HL-60/S4 (cell line): ENCODE results near the gene PCBP3.

Experiments used
- in situ Hi-C: fragments of 300-500 bp; cut with MboI; formaldehyde crosslinking; loops from 2 replicates; pipeline ENCODE4 v1.14.3; 2022; ENCODE audit warnings: low sequenced_read_pairs

PCBP3 gene

GRCh38 chr21:45899317-45900033, 255.9 kb downstream of the PCBP3 start:
- in situ Hi-C loops: no loop called here

DNA sequence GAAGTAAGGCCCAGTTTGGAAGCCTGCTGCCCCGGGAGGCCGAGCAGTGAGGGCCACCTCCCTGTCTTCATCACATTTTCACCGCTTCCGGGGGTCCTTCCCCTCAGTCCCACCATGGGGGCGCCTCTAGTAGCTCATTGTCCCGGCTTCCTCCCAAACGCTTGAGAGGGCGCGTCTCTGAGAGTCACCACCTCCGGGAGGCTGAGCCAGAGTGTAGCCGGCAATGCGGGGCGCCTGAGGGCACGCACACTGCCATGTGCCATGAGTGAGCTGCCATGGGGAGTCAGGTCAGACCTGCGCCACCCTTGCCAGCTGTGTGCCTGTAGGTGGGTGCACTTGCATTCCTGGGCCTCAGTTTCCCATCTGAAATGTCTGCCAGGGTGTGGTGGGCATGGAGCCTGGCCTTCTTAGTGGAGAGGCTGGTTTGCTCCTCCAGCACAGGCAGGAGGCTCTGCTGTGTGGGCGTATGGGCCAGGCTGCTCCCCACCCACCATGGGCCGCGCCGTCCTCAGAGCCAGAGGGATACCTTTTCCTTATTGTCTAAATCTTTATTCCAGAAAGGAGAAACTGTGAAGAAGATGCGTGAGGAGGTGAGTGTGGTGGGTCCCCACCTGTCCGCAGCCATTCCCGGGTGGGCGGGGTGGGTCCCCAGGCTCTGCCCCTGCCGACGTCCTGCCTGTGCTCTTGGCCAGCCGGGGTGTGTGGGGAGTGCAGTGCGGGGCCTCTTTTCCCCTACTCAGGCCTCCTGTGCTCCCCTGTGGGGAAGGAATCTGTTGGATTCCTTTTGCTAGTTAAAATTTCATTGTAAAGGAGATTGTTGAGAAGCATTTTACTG, 256.7 kb downstream of the PCBP3 start:
- in situ Hi-C loops: no loop called here

DNA sequence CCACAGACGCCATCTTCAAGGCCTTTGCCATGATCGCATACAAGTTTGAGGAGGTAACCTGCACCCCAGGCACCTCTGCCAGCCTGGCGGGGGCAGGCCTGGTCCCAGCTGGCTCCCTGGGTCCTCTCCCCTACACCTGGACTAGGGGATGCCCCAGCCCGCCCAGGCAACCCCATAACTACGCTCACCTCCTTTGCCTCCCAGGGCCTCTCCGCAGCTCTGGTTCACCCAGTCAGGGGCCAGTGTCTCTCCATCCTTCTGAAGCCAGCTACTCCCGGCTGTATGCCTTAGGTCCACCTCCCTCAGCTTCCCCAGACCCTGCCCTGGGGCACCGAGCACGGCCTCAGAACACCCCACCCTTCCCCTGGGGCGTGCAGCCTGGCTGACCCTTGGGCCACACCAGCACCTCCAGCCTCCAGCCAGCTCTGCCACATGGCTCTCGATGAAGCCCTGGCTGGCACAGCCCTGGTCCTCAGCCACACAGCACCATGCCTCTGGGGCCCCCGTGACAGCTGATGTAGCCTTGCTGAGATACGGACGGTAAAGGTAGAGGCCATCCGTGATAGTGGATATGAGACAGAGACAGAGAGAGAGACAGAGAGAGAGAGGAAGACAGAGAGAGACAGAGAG, 257.7 kb downstream of the PCBP3 start:
- in situ Hi-C loops: no loop called here

DNA sequence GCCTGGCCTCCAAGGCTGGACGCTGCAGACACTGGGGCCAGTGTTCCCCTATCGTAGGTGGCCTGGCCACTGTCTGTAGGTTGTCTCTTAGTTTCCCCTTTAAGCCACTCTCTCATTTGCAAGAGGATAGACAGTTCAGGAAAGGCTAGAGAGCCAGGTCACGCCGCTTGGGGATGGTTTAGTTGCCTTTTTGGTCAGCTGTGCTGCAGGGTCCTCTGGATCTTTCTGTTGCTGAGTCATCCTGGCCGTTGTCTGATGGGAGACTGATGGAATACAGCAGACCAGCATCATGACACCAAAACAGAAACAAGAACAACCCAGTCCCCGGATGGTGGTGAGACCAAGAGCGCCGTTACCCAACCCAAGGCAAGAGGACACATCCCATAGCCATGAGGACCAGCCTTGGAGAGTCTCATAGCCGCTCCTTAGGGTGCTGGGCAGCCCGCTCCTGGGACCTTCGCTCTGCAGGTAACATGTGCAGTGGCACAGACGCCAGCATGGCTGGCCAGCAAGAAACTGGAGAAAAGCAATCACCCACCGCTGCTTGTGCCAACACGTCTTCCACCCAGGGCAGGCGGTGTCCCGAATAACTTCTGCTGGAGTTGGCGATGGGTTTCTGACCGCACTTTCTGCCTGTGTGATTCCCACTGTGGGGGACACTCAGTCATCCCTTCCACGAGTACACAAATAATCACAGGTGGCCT, 258.9 kb downstream of the PCBP3 start:
- in situ Hi-C loops: no loop called here

DNA sequence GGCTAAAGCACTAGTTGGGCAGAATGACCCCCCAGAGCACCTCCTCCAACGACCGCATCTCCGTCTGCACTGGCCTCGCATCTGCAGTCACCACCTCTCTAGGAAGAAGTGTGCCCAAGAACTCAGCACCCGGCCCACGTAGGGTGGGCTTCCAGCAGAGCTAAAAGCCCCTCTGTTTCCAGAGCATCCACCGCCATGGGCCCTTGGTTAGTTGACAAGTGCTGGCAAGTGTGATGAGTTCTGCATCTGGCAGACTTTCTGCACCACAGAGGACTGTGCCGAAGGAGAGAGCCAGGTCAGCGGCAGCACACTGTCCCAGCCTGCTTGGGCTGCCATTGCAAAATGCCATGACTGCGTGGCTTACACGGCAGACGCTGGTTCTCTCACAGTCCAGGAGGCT, 261.7 kb downstream of the PCBP3 start:
- in situ Hi-C loops: no loop called here

DNA sequence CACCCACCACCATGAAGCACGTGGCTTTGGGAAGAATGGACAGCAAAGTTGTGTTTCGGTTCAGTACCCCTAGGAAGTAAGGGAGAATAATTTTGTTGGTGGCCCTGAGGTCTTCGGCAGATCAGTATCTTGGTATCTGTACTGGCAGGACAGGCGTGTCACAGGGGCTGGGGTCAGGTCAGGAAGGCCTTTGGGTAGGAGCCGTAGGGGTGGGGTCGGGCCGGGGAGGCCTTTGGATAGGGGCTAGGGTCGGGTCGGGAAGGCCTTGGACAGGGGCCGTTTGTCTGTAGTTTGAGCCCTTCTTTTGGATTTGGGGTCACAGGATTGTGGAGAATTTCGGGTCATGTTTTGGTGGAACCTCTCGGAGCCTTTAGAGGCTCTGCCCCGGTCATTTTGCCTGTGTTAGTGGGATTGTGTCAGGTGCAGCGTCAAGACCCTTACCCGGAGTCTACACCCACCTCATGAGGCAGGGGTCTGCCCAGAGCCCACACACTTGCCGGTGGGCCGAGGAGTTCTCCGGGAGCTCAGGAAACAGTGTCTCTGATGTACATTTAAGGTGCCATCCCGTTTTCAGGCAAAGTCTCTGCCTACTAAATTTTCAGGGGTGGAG, 262.8 kb downstream of the PCBP3 start:
- in situ Hi-C loops: no loop called here

GRCh38 chr21:45906859-45907258, 263.3 kb downstream of the PCBP3 start:
- in situ Hi-C loops: no loop called here

GRCh38 chr21:45908536-45909237, 265.2 kb downstream of the PCBP3 start:
- in situ Hi-C loops: no loop called here

DNA sequence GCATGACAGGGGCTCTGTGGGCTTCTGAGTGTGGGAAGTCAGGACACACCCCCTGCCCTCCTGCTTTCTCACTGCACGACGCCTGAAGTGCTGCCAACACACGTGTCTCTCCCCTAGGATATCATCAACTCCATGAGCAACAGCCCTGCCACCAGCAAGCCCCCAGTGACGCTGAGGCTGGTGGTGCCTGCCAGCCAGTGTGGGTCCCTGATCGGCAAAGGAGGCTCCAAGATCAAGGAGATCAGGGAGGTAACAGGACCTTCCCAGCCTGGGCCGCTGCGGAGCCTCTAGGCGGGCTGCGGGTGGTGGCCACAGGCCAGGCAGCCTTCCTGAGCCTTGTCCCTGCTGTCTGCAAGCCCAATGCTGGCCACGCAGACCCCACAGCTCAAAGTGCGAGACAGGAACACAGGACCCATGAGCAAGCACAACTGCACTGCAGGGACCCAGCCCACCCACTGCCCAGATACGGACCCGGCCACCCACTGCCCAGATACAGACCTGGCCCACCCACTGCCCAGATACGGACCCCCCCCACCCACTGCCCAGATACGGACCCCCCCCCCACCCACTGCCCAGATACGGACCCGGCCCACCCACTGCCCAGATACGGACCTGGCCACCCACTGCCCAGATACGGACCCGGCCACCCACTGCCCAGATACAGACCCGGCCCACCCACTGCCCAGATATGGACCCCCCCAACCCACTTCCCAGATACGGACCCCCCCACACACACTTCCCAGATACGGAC, 265.9 kb downstream of the PCBP3 start:
- in situ Hi-C loops: no loop called here

- in situ Hi-C loops: no loop called here
Measured at GRCh38 chr21:45910155-45910547, 266.6 kb downstream of the PCBP3 start.

DNA sequence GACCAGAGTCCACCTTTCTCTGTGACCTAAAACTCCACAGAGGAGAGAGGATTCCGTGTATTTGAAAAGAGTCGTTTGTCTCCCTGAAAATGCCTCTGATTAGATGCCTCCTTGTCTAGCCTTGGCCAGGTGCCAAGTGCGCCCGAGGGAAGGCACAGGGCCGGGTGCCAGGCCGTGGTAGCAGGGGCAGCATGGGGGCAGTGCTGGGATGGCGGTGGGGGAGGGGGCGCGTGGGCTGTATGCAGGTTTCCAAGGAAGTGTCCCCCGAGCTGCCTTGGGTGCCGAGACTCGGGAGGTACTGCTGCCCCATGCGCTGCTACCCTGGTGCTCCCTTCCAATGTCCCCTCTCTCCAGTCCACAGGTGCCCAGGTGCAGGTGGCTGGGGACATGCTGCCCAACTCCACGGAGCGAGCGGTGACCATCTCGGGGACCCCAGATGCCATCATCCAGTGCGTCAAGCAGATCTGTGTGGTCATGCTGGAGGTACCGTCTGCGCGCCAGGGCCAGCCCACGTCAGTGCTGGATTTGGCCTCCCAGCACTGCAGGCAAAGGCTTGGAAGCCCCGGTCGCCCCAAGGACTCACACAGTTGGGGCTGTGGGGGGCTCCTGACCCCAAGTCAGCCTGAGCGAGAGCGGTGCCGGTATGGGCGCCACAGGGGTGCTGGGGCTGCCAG, 267.2 kb downstream of the PCBP3 start:
- in situ Hi-C loops: no loop called here

- in situ Hi-C loops: no loop called here
Measured at GRCh38 chr21:45911806-45912325, 268.3 kb downstream of the PCBP3 start.

DNA sequence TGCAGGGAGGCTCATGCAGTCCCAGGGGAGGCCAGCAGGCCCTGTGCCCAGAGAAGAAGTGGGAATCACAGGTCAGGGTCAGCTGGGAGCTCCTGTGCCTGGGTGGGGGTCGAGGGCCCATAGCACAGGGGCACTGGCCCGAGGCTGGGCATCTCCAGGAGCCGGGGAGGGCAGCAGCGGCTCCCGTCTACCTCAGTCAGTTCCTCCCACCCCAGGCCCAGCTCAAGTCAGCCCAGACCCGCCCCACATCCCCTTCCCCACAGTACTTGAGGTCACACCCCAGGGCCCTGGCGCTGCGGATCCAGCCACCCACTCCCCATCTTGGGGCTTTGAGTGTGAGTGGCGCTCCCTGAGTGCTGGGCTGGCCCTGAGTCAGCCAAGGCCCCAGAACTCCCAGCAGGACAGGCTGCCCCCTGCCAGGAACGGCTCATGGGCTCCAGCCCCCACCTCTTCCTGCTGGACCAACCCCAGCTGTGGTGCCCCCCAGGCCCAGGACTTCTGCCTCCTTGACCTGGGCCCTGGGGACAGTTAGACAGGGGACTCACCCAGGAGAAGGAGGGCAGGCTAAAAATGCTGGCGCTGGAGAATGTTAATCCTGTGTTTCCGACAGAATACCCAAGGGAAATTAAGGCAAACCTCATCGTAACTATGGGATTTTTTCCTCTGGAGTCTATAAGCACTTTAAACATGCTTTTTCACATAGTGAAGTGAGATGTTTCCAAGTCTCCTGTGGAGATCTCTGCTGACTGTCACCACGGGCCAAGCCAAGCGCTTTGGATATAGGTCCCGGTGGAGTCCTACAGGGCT, 269.3 kb downstream of the PCBP3 start:
- in situ Hi-C loops: no loop called here

DNA sequence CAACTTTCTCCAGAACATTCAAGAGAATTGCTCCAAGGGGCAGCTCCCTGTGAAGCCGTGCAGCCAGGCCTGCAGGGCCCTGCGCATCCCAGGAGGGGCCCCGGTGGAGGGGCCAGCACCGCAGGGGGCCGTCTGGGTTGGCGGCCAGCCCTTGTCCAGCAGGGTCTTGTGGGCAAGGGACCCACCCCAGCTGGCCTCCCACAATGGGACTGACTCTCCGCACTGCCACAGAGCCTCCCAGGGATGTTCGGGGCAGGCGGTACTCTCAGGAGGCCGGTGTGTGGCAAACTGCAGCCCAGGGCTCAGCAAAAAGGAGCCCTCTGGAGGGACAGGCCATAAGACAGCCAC, 269.9 kb downstream of the PCBP3 start:
- in situ Hi-C loops: no loop called here

GRCh38 chr21:45913886-45914285, 270.4 kb downstream of the PCBP3 start:
- in situ Hi-C loops: no loop called here

- in situ Hi-C loops: no loop called here
Measured at GRCh38 chr21:45914321-45914845, 270.9 kb downstream of the PCBP3 start.

GRCh38 chr21:45916011-45916840, 272.7 kb downstream of the PCBP3 start:
- in situ Hi-C loops: no loop called here
